Naive thymus-derived CD4-positive, alpha-beta T cell (primary cell): Measurements from ENCODE around the gene GSTO2. TPM values are rescaled to one million over a fixed set of nuclear protein-coding genes. Genes with fewer than 3 reads are reported as not detected.

Experiments used
- ATAC-seq: fragments of 150-1000 bp; cut with Tn5 transposase; 2 replicates; pipeline ENCODE4 v1.10.0; 2021; ENCODE audit warnings: mild to moderate bottlenecking, moderate library complexity
- CTCF ChIA-PET: fragments of 350-600 bp; sonication (Branson Sonifier 250); formaldehyde crosslinking; loops from one replicate; lab custom pipeline; 2021; ENCODE audit warnings: antibody characterized with exemption; lab: Charles Lee
- POLR2A ChIA-PET: fragments of 350-600 bp; sonication (Branson Sonifier 250); formaldehyde crosslinking; loops from one replicate; lab custom pipeline; 2021; ENCODE audit warnings: antibody characterized with exemption, inconsistent platforms; lab: Charles Lee
- DNase-seq, 9 donors: peaks; one replicate each; pipeline versions ENCODE4 v3.0.0 to v3.0.0-alpha.2; 2020 to 2022; ENCODE audit warnings: mixed read lengths in 1 of 9
- H3K27ac ChIP-seq: one replicate; pipeline ENCODE4 v1.7.0; 2013; ENCODE audit warnings: mild to moderate bottlenecking, low read depth, low read length, moderate library complexity
- H3K27me3 ChIP-seq, 2 donors: one replicate each; pipeline ENCODE4 v1.7.0; 2013; ENCODE audit warnings: low read length in 2 of 2, mild to moderate bottlenecking in 2 of 2, moderate library complexity in 2 of 2; ENCODE audit not compliant: control insufficient read depth in 2 of 2, insufficient read depth in 2 of 2
- H3K36me3 ChIP-seq, 3 experiments: 1 replicate in 2 of 3; 2 replicates in 1 of 3; pipeline ENCODE4 v1.7.0; 2013; ENCODE audit warnings: low read length in 3 of 3, mild to moderate bottlenecking in 3 of 3, moderate library complexity in 1 of 3; ENCODE audit not compliant: insufficient read depth in 3 of 3, control insufficient read depth in 2 of 3
- H3K4me1 ChIP-seq, 2 donors: one replicate each; pipeline ENCODE4 v1.7.0; 2013; ENCODE audit warnings: low read length in 2 of 2, mild to moderate bottlenecking in 2 of 2, moderate library complexity in 1 of 2; ENCODE audit not compliant: control insufficient read depth in 2 of 2, insufficient read depth in 2 of 2
- H3K4me3 ChIP-seq: 2 replicates; pipeline ENCODE4 v1.7.0; 2013; ENCODE audit warnings: mild to moderate bottlenecking, low read length
- H3K9me3 ChIP-seq, 3 experiments: 1 replicate in 2 of 3; 2 replicates in 1 of 3; pipeline ENCODE4 v1.7.0; 2013; ENCODE audit warnings: low read length in 3 of 3; ENCODE audit not compliant: control insufficient read depth in 2 of 3
- H3K27ac Mint-ChIP-seq, 9 donors: one replicate each; pipeline ENCODE4 v1.8.0; 2020 to 2022; ENCODE audit warnings: mixed read lengths in 9 of 9, mild to moderate bottlenecking in 8 of 9, moderate library complexity in 5 of 9, inconsistent platforms in 2 of 9
- H3K27me3 Mint-ChIP-seq, 5 donors: one replicate each; pipeline ENCODE4 v1.8.0; 2021 to 2022; ENCODE audit warnings: mixed read lengths in 5 of 5, mild to moderate bottlenecking in 1 of 5
- H3K36me3 Mint-ChIP-seq, 5 donors: one replicate each; pipeline ENCODE4 v1.8.0; 2020 to 2022; ENCODE audit warnings: mixed read lengths in 5 of 5, mild to moderate bottlenecking in 3 of 5, inconsistent platforms in 1 of 5
- H3K4me1 Mint-ChIP-seq, 7 donors: one replicate each; pipeline ENCODE4 v1.8.0; 2020 to 2022; ENCODE audit warnings: mixed read lengths in 7 of 7, mild to moderate bottlenecking in 3 of 7, inconsistent platforms in 1 of 7
- H3K4me3 Mint-ChIP-seq, 10 donors: one replicate each; pipeline ENCODE4 v1.8.0; 2020 to 2022; ENCODE audit warnings: mild to moderate bottlenecking in 10 of 10, mixed read lengths in 10 of 10, moderate library complexity in 6 of 10, inconsistent platforms in 2 of 10
- H3K9me3 Mint-ChIP-seq, 11 donors: one replicate each; pipeline ENCODE4 v1.8.0; 2020 to 2022; ENCODE audit warnings: mixed read lengths in 11 of 11, mild to moderate bottlenecking in 4 of 11, inconsistent platforms in 1 of 11, moderate library complexity in 1 of 11
- intact Hi-C, 2 donors: fragments of 100-400 bp; cut with micrococcal nuclease; formaldehyde crosslinking; loops; one replicate each; pipeline ENCODE4 v1.15.1; 2023
- polyA plus RNA-seq, 2 donors: library from polyadenylated mRNA; unstranded; fragments of 300-500 nt; fragmentation: Illumina TruSeq; gene quantifications; one replicate each; pipeline ENCODE4 v1.2.3, GENCODE V29; 2021
- total RNA-seq, 6 experiments: library from RNA in 5 of 6; stranded (reverse) in 5 of 6; gene quantifications; 1 replicate in 5 of 6; 2 replicates in 1 of 6; pipeline ENCODE4 v1.2.3 and lab custom pipeline; 2021 to 2026

GSTO2 gene
- total and polyA plus RNA-seq, 7 experiments from 2014 or later = 1.0 to 2.5 (median 1.3) TPM

GRCh38 chr10:104314591-104315485, 45.9 kb downstream of the GSTO2 start:
- peaks cover 26 to 63% (median 51%) of the 10 kb centered on the region in 7 donors for H3K4me1 Mint-ChIP-seq
- ATAC-seq = no peak
- no peaks in the 10 kb centered on the region for H3K9me3 ChIP-seq
- H3K27me3 Mint-ChIP-seq = no peaks in the 10 kb centered on the region
- H3K36me3 Mint-ChIP-seq = peaks cover 0 to 30% (median 4%) of the 10 kb centered on the region in 5 donors
- H3K9me3 Mint-ChIP-seq = peaks cover 0 to 1% (median 0%) of the 10 kb centered on the region in 11 donors
- intact Hi-C loops = no loop called here
- POLR2A ChIA-PET = interaction anchor here (0.8 kb wide), 1 partner anchor 24 kb away, joined by 3 read pairs; no protein-coding TSS in a partner anchor
- peaks cover 0 to 52% (median 14%) of the 10 kb centered on the region in 3 experiments for H3K36me3 ChIP-seq
- H3K27ac Mint-ChIP-seq = no peak overlapping the region
- CTCF ChIA-PET = interaction anchor here (1.0 to 5.7 kb wide), 4 partner anchors 9 to 36 kb away, joined by 3 to 30 read pairs (median 6); no protein-coding TSS in a partner anchor
- H3K4me3 ChIP-seq = no peak overlapping the region
- peaks cover 0 to 29% of the 10 kb centered on the region in 2 donors for H3K4me1 ChIP-seq
- no peak for DNase-seq
- no peak overlapping the region for H3K27ac ChIP-seq
- no peak overlapping the region for H3K4me3 Mint-ChIP-seq
- H3K27me3 ChIP-seq = no peaks in the 10 kb centered on the region

- POLR2A ChIA-PET = no interaction called here
- peaks cover 0 to 49% (median 14%) of the 10 kb centered on the region in 3 experiments for H3K36me3 ChIP-seq
- DNase-seq (no peak), ATAC-seq (no peak)
- H3K9me3 ChIP-seq = no peaks in the 10 kb centered on the region
- H3K27me3 Mint-ChIP-seq = no peaks in the 10 kb centered on the region
- H3K4me3 ChIP-seq = no peak overlapping the region
- H3K4me1 ChIP-seq = peaks cover 0 to 29% of the 10 kb centered on the region in 2 donors
- intact Hi-C loops = no loop called here
- H3K27ac Mint-ChIP-seq = no peak overlapping the region
- no peaks in the 10 kb centered on the region for H3K27me3 ChIP-seq
- peaks cover 33 to 63% (median 51%) of the 10 kb centered on the region in 7 donors for H3K4me1 Mint-ChIP-seq
- no peak overlapping the region for H3K4me3 Mint-ChIP-seq
- peaks cover 0 to 30% (median 4%) of the 10 kb centered on the region in 5 donors for H3K36me3 Mint-ChIP-seq
- no peak overlapping the region for H3K27ac ChIP-seq
- H3K9me3 Mint-ChIP-seq = peaks cover 0 to 1% (median 0%) of the 10 kb centered on the region in 11 donors
- CTCF ChIA-PET = interaction anchor here (1.7 to 5.7 kb wide), 2 partner anchors 9 to 35 kb away, joined by 9 to 30 read pairs; no protein-coding TSS in a partner anchor
Observed at GRCh38 chr10:104315486-104315921, 46.5 kb downstream of the GSTO2 start.

- Histone ChIP-seq H3K4me1 (peaks cover 9 to 39% of the 10 kb centered on the region in 2 donors), H3K27ac (no peak overlapping the region), H3K4me3 (no peak overlapping the region), H3K36me3 (peaks cover 0 to 44% (median 14%) of the 10 kb centered on the region in 3 experiments), H3K27me3 (no peaks in the 10 kb centered on the region), H3K9me3 (no peaks in the 10 kb centered on the region)
- POLR2A ChIA-PET = interaction anchor here (1.1 kb wide), 1 partner anchor 11 kb away, joined by 3 read pairs; no protein-coding TSS in a partner anchor
- H3K27me3 Mint-ChIP-seq = no peaks in the 10 kb centered on the region
- no peak overlapping the region for H3K4me3 Mint-ChIP-seq
- H3K36me3 Mint-ChIP-seq = peaks cover 0 to 30% (median 4%) of the 10 kb centered on the region in 5 donors
- intact Hi-C loops = no loop called here
- CTCF ChIA-PET = interaction anchor here (0.6 to 1.7 kb wide), 5 partner anchors 10 to 37 kb away, joined by 3 to 9 read pairs (median 3); partner anchors contain the start of genes CFAP58 and ITPRIP
- ATAC-seq (no peak), DNase-seq (no peak)
- peaks cover 0 to 1% (median 0%) of the 10 kb centered on the region in 11 donors for H3K9me3 Mint-ChIP-seq
- H3K27ac Mint-ChIP-seq = peak overlapping the region in 5 of 9 donors; percentile 12 to 34 (median 30)
- H3K4me1 Mint-ChIP-seq = peaks cover 43 to 65% (median 56%) of the 10 kb centered on the region in 7 donors
Observed at GRCh38 chr10:104316321-104317099, 47.5 kb downstream of the GSTO2 start.

- intact Hi-C loops = no loop called here
- peaks cover 45 to 67% (median 57%) of the 10 kb centered on the region in 7 donors for H3K4me1 Mint-ChIP-seq
Observed at GRCh38 chr10:104317269-104317710, 48.3 kb downstream of the GSTO2 start.

GRCh38 chr10:104317726-104318299, 48.8 kb downstream of the GSTO2 start:
- peak overlapping the region in 2 of 10 donors; percentile 15 to 41 for H3K4me3 Mint-ChIP-seq
- Histone ChIP-seq H3K4me1 (peaks cover 22 to 52% of the 10 kb centered on the region in 2 donors), H3K4me3 (no peak overlapping the region), H3K9me3 (no peaks in the 10 kb centered on the region), H3K27me3 (no peaks in the 10 kb centered on the region), H3K27ac (no peak overlapping the region), H3K36me3 (peaks cover 0 to 36% (median 14%) of the 10 kb centered on the region in 3 experiments)
- peak overlapping the region in 8 of 9 donors; percentile 1 to 84 (median 62) for H3K27ac Mint-ChIP-seq
- peaks cover 49 to 67% (median 60%) of the 10 kb centered on the region in 7 donors for H3K4me1 Mint-ChIP-seq
- POLR2A ChIA-PET = no interaction called here
- ATAC-seq = no peak
- no peaks in the 10 kb centered on the region for H3K27me3 Mint-ChIP-seq
- CTCF ChIA-PET = interaction anchor here (1.8 kb wide), 1 partner anchor 12 kb away, joined by 8 read pairs; no protein-coding TSS in a partner anchor
- peaks cover 0 to 21% (median 4%) of the 10 kb centered on the region in 5 donors for H3K36me3 Mint-ChIP-seq
- H3K9me3 Mint-ChIP-seq = peaks cover 0 to 1% (median 0%) of the 10 kb centered on the region in 11 donors
- no peak for DNase-seq
- intact Hi-C loops = no loop called here

More at GRCh38 chr10:104317269-104317710, 48.3 kb downstream of the GSTO2 start:
- Histone ChIP-seq H3K9me3 (no peaks in the 10 kb centered on the region), H3K4me1 (peaks cover 17 to 47% of the 10 kb centered on the region in 2 donors), H3K27me3 (no peaks in the 10 kb centered on the region), H3K36me3 (peaks cover 0 to 41% (median 14%) of the 10 kb centered on the region in 3 experiments), H3K27ac (no peak overlapping the region), H3K4me3 (no peak overlapping the region)
- Mint-ChIP-seq H3K36me3 (peaks cover 0 to 26% (median 4%) of the 10 kb centered on the region in 5 donors), H3K9me3 (peaks cover 0 to 1% (median 0%) of the 10 kb centered on the region in 11 donors), H3K27ac (peak overlapping the region in 5 of 9 donors; percentile 7 to 73 (median 29)), H3K27me3 (no peaks in the 10 kb centered on the region), H3K4me3 (no peak overlapping the region)
- ChIA-PET CTCF (interaction anchor here (0.9 to 1.8 kb wide), 2 partner anchors 11 to 36 kb away, joined by 3 to 8 read pairs; partner anchors contain the start of gene CFAP58), POLR2A (interaction anchor here (1.1 kb wide), 1 partner anchor 10 kb away, joined by 3 read pairs; no protein-coding TSS in a partner anchor)
- ATAC-seq (no peak), DNase-seq (no peak)
